Osteoblast (primary cell): ENCODE measurements around the gene RFPL2. TPM values are rescaled to one million over a fixed set of nuclear protein-coding genes. Genes with fewer than 3 reads are reported as not detected.

Experiments used
- DNase-seq: peaks from one replicate; pipeline ENCODE4 v3.0.0; 2011; ENCODE audit warnings: low spot score, mixed read lengths; ENCODE audit not compliant: insufficient read length; ENCODE audit errors: missing footprints
- H2AFZ ChIP-seq: 2 replicates; pipeline ENCODE4 v1.6.0; 2011; ENCODE audit warnings: mild to moderate bottlenecking, low read length
- H3K27ac ChIP-seq: 2 replicates; pipeline ENCODE4 v1.5.1; 2011; ENCODE audit warnings: mild to moderate bottlenecking, low read depth, low read length, moderate library complexity
- H3K27me3 ChIP-seq: 2 replicates; pipeline ENCODE4 v1.6.0; 2012; ENCODE audit warnings: mild to moderate bottlenecking, control low read depth, inconsistent platforms, low read length, moderate library complexity; ENCODE audit not compliant: insufficient read depth
- H3K36me3 ChIP-seq: 2 replicates; pipeline ENCODE4 v1.5.1; 2011; ENCODE audit warnings: mild to moderate bottlenecking, low read length, control low read depth, moderate library complexity; ENCODE audit not compliant: insufficient read depth
- H3K4me1 ChIP-seq: 2 replicates; pipeline ENCODE4 v1.5.1; 2011; ENCODE audit warnings: mild to moderate bottlenecking, low read length, control low read depth, moderate library complexity; ENCODE audit not compliant: insufficient read depth
- H3K4me2 ChIP-seq: 2 replicates; pipeline ENCODE4 v1.6.0; 2011; ENCODE audit warnings: mild to moderate bottlenecking, low read length; ENCODE audit not compliant: insufficient read depth
- H3K4me3 ChIP-seq: fragments of 200-600 bp; sonication (generic); 3 replicates; pipeline ENCODE4 v1.5.1; 2012; ENCODE audit warnings: mild to moderate bottlenecking, low read length, inconsistent platforms; ENCODE audit not compliant: insufficient read depth
- H3K79me2 ChIP-seq: 2 replicates; pipeline ENCODE4 v1.6.0; 2012; ENCODE audit warnings: mild to moderate bottlenecking, low read length, control low read depth, inconsistent platforms; ENCODE audit not compliant: insufficient read depth
- H3K9me3 ChIP-seq: 2 replicates; pipeline ENCODE4 v1.5.1; 2011; ENCODE audit warnings: low read depth, low read length, control low read depth
- H4K20me1 ChIP-seq: 2 replicates; pipeline ENCODE4 v1.6.0; 2012; ENCODE audit warnings: mild to moderate bottlenecking, low read length, control low read depth; ENCODE audit not compliant: insufficient read depth
- CTCF ChIP-seq: IDR thresholded peaks from 2 replicates; pipeline ENCODE4 v1.5.1; 2011; ENCODE audit warnings: mild to moderate bottlenecking, low read depth, low read length, moderate library complexity; ENCODE audit errors: extremely low read depth
- total RNA-seq: library from RNA; depleted of rRNA; stranded (reverse); fragments of >200 nt; gene quantifications from 2 replicates; pipeline ENCODE4 v1.2.3, GENCODE V29; 2012

Gene RFPL2
- total RNA-seq: not detected in 2 replicates

DNA sequence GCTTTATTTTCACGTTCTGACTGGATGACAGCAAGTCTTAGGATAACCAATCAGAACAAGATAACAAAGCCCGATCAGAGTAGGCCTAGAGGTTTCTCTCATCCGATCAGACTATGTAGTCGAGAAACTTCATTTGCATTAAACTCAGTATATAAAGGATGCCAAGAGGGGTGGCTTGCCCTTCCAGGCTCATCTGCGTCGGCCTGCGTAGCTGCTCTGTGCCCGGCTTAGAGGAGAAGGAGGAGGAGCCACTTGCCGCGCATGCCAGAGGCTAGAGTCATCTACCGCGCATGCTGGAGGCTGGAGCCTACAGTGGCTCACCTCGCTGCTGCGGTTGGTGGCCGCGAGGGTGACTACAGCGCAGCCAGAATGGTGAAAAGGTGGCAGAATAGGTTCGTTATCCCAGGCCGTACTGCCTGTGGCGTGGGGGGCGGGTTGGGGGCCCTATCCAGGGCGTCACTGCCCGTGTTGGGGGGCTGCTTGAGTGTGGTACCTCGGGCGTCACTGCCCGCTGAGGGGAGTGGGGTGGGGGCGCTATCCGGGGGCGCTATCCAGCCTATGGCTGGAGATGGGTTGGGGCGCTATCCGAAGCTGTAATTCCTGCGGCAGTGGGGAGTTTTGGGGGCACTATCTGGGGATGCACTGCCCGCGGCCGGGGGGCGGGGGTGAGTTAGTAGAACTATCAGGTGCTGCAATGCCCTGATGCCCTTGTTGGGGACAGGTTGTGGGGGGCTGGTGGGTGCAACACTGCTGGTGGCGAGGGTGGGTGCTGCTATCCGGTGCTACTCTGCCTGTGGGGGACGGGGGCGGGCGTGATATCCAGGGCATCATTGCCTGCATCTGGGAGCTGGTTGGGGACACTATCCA lies at the start of gene RFPL2:
Gene RFPL2 (minus strand): TSS at position 218 of the 867 bp plus-strand sequence. CDS start 2,622 bp downstream, outside the sequence.
- H3K79me2 ChIP-seq: no peaks in the 10 kb centered on the region
- H3K36me3 ChIP-seq: no peaks in the 10 kb centered on the region
- peak within 1 kb of the TSS; percentile 67 for H3K4me2 ChIP-seq
- peak within 1 kb of the TSS; percentile 56 for H3K4me3 ChIP-seq
- no peaks in the 10 kb centered on the region for H3K9me3 ChIP-seq
- peaks cover 3% of the 10 kb centered on the region for H4K20me1 ChIP-seq
- peaks cover 26% of the 10 kb centered on the region for H3K27me3 ChIP-seq
- no peak within 1 kb of the TSS for H3K27ac ChIP-seq
- DNase-seq: peak; percentile 83
- peak within 1 kb of the TSS; percentile 51 for H2AFZ ChIP-seq
- H3K4me1 ChIP-seq: peaks cover 3% of the 10 kb centered on the region
- no peak for TF ChIP-seq CTCF

GRCh38 chr22:32249231-32249630 lies 44.4 kb upstream of the RFPL2 start:
- Histone ChIP-seq H3K4me1 (no peaks in the 10 kb centered on the region), H3K79me2 (no peaks in the 10 kb centered on the region), H3K27ac (no peak overlapping the region), H3K36me3 (no peaks in the 10 kb centered on the region), H3K9me3 (no peaks in the 10 kb centered on the region), H3K27me3 (no peaks in the 10 kb centered on the region), H4K20me1 (no peaks in the 10 kb centered on the region), H2AFZ (no peak overlapping the region), H3K4me3 (no peak overlapping the region), H3K4me2 (no peak overlapping the region)
- no peak for TF ChIP-seq CTCF
- no peak for DNase-seq

DNA sequence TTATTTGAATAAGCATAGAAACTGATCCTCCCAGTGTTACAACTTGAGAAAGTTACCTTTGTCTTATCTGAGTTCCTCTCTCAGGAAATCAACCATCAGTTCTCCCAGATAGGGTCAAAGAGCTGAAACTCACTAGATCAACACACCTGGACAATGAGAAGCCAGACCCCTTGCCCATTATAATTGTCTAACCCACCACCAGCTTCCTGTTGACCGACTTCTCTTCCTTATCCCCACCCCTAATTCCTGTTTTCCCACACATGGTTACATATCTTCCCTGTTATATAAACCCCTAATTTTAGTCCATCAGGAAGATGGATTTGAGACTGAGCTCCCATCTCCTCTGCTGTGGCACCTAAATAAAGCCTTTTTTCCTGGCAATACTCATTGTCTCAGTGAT lies 43.4 kb upstream of the RFPL2 start:
- H4K20me1 ChIP-seq: no peaks in the 10 kb centered on the region
- H3K27ac ChIP-seq: no peak overlapping the region
- no peaks in the 10 kb centered on the region for H3K27me3 ChIP-seq
- no peaks in the 10 kb centered on the region for H3K79me2 ChIP-seq
- H3K9me3 ChIP-seq: no peaks in the 10 kb centered on the region
- no peaks in the 10 kb centered on the region for H3K4me1 ChIP-seq
- H2AFZ ChIP-seq: no peak overlapping the region
- no peaks in the 10 kb centered on the region for H3K36me3 ChIP-seq
- TF ChIP-seq CTCF: no peak
- H3K4me2 ChIP-seq: no peak overlapping the region
- no peak for DNase-seq
- no peak overlapping the region for H3K4me3 ChIP-seq

DNA sequence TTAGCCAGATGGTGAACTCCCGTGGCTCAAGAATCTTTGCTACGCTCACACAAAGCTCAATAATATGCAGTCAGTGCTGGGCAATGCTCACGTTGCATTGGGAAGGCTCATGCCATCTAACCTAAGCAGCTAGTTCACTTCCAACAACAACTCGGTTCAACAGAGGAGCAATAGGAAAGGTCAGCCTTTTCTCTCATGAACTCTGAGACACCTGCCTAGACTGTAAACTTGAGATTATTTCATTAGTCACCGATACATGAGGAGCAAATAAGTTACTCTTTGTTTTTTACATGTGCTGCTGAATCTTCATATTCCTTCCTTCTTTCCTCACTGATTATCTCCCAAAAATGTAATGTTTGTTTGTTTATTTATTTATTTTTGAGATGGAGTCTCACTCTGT lies 41.3 kb upstream of the RFPL2 start:
- H3K79me2 ChIP-seq: no peaks in the 10 kb centered on the region
- H3K4me3 ChIP-seq: no peak overlapping the region
- H2AFZ ChIP-seq: no peak overlapping the region
- no peaks in the 10 kb centered on the region for H4K20me1 ChIP-seq
- TF ChIP-seq CTCF: no peak
- H3K27me3 ChIP-seq: peaks cover under 1% of the 10 kb centered on the region
- no peaks in the 10 kb centered on the region for H3K4me1 ChIP-seq
- H3K36me3 ChIP-seq: no peaks in the 10 kb centered on the region
- no peaks in the 10 kb centered on the region for H3K9me3 ChIP-seq
- no peak overlapping the region for H3K27ac ChIP-seq
- DNase-seq: no peak
- no peak overlapping the region for H3K4me2 ChIP-seq
